MG63 (cell line): ENCODE data around the gene INF2. TPM values are rescaled to one million over a fixed set of nuclear protein-coding genes. Genes with fewer than 3 reads are reported as not detected.

Experiments
- DNase-seq: peaks from one replicate; pipeline ENCODE4 v3.0.0-alpha.2; 2020
- H3K27me3 ChIP-seq: fragments of 250-450 bp; sonication (Bioruptor Pico); 2 replicates; pipeline ENCODE4 v1.5.1; 2020; ENCODE audit warnings: mild to moderate bottlenecking, moderate library complexity
- H3K36me3 ChIP-seq: fragments of 250-450 bp; sonication (Bioruptor Pico); 2 replicates; pipeline ENCODE4 v1.5.1; 2020; ENCODE audit warnings: mild to moderate bottlenecking, moderate library complexity
- H3K4me3 ChIP-seq: fragments of 250-450 bp; sonication (Bioruptor Pico); 2 replicates; pipeline ENCODE4 v1.5.1; 2020; ENCODE audit warnings: mild to moderate bottlenecking, moderate library complexity
- H3K9me3 ChIP-seq: fragments of 250-450 bp; sonication (Bioruptor Pico); 2 replicates; pipeline ENCODE4 v1.5.1; 2020; ENCODE audit warnings: mild to moderate bottlenecking, moderate library complexity
- total RNA-seq: library from RNA; depleted of rRNA; stranded (reverse); fragments of >200 nt; shearing (Covaris generic); gene quantifications from 2 replicates; pipeline ENCODE4 v1.2.3, GENCODE V29; 2014; ENCODE audit warnings: low replicate concordance

Gene INF2
- total RNA-seq, 1 experiment from 2014 or later, result 31.4 TPM

DNA sequence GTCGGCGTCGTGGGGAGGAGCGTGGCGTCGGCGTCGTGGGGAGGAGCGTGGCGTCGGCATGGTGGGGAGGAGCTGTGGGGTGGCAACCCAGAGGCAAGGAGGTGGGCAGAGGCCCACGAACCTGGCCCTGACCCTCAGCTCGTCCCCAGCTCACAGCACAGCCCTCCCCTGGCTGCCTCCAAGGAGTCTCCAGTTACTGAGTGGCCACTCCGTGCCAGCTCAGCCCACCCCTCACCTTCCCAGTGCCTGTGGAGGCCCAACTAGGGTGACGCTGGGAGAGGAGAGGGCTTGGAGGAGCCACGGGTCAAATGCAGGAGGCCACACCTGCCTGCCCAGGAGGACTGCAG, 40.4 kb downstream of the INF2 start:
- Histone ChIP-seq H3K36me3 (no peaks in the 10 kb centered on the region), H3K4me3 (no peak overlapping the region), H3K9me3 (no peaks in the 10 kb centered on the region), H3K27me3 (no peaks in the 10 kb centered on the region)
- DNase-seq, result no peak

DNA sequence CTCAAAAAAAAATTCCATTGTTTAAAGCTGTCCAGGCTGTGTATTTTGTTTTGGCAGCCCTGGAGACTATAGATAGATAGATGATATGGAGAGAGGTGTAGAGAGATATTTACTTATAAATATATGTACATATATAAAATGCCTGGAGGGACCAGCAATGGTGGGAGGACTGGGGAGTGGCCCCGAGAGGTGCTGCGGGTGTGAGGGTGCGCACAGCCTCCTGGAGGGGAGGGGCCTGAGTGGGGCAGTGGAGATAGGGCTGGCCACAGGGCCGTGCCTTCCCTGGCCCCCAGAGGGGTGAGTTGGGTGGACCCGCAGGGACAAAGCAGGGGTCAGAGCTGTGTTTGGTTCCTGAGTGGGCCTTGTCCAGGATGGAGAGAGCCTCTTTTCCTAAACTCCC, 41.1 kb downstream of the INF2 start:
- no peaks in the 10 kb centered on the region for H3K36me3 ChIP-seq
- H3K27me3 ChIP-seq, result no peaks in the 10 kb centered on the region
- no peak overlapping the region for H3K4me3 ChIP-seq
- no peak for DNase-seq
- H3K9me3 ChIP-seq, result no peaks in the 10 kb centered on the region

DNA sequence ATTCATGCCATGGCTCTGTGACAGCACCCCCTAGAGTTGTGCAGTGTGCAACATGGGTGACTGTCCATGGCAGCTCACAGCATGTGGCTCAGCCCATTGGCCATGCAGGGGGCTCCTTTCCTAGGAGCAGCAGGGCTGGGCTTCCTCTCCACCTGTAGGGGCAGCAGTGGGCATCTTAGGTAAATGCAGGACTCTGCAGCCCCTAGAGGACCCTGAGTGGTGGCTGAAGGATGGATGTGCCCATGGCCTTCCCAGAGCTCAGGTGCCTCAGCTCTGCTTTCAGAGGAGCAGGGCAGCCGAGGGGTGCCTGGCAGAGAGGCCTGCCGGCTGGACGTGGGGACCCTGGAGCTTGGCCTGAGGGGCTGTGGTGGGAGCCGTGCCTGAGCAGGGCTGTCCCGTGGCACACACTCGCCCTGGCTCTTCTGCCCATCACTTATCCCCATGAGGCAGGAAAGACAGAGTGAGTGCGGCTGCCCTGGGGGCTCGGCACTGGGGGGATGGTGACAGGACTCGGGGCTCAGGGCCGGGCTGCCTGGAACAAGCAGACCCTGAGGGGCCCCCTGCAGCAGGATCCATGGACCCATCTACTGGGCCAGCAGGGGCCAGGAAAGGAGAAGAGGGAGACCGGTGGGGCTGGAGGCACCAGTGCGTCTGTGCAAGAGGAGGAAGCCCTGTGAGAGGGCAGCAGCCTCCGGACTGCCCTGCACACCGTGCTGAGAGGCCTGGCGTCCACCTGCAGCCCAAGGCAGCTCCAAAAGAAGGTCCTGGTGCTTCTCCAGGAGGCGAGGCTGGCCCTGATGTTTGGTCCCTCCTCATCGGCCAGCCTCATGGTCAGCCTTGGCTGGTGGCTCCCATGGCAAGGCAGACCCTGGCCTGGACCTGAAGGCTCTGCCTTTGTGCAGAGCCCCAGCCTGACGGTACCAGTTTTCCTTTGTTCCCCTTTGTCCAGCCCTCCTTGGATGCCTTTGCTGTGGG, 42.2 kb downstream of the INF2 start:
- H3K36me3 ChIP-seq, result no peaks in the 10 kb centered on the region
- no peak overlapping the region for H3K4me3 ChIP-seq
- no peaks in the 10 kb centered on the region for H3K9me3 ChIP-seq
- no peaks in the 10 kb centered on the region for H3K27me3 ChIP-seq
- no peak for DNase-seq

DNA sequence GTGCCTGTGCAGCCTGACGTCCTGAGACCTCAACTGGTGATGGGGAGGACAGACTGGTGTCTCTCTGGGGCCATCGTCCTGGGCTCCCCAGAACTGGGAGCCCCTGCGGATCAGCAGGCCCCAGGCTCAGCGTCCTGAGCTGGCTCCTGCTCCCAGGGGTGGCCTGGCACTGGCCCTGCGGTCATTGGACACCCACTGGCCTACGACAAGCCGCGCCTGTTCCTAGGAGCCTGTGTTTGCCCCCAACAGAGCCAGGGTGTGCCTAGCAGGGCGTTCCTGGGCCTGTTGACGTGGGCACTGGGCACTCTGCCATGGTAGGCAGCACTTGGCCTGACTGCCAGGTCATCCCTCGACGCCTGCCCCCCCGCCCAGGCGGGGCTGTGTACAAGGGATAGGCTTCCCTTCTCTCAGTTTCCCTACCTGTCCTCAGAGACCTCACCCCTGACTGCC, 43.0 kb downstream of the INF2 start:
- Histone ChIP-seq H3K36me3 (no peaks in the 10 kb centered on the region), H3K4me3 (no peak overlapping the region), H3K9me3 (no peaks in the 10 kb centered on the region), H3K27me3 (no peaks in the 10 kb centered on the region)
- no peak for DNase-seq

DNA sequence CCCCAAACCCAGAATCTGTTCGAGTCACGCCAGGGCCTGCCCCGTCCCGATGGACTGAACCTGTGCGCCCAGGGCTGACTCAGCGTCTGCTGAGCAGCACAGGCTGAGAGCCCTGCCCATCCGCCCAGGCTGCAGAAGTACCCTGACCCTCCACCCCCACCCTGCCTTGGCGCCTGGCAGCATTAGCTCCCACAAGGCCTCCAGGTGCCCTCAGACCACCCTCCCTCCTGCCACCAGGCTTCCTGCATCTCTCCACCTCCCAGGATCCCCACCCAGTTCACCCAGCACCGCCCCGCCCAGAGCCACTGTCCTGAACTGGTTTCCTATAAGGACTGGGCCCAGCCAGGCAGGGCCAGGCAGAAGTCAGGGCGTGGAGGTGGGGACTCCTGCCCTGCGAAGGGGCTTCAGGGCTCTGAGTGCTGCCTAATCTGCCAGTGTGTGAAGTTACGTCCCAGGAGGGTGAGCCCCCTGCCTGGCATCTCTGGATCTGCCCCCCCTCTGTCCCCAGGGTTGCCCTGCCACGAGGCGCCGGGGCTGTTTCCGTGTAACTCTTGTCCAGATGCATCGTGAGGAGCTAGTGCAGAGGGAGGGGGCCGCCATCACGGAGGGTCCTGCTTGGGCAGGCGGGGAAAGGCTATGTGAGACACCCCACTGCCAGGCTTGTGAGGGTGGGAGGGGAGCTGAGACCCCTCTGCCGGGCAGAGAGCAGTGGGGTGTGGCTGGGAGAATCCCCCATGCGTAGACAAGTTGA, 43.7 kb downstream of the INF2 start:
- H3K4me3 ChIP-seq, result no peak overlapping the region
- no peaks in the 10 kb centered on the region for H3K27me3 ChIP-seq
- DNase-seq, result no peak
- no peaks in the 10 kb centered on the region for H3K36me3 ChIP-seq
- H3K9me3 ChIP-seq, result no peaks in the 10 kb centered on the region

DNA sequence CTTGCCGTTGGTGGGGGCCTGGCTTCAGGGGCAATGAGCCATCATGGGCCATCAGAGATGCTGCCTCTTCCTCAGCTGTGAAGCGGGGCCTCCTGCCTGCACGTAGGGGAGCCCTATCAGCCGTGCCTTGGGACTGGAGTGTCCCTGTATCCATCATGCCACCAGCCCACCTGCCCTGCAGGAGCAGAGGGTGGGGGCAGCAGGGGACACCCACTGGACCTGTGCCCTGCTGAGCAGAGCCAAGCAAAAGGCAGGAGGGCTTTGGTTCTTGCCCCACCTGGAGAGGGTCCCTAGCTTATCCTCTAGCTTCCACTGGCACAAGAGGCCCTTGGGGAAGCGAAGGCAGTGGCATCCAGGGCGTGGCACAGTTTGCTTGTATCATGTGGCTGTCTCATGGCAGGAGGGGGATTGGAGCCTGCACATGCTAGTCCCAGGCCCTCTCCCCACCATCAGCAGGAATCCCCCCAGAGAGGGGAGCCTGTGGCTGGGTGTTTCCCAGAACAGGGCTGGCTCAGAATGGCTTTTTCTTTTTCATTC, 44.7 kb downstream of the INF2 start:
- Histone ChIP-seq H3K27me3 (no peaks in the 10 kb centered on the region), H3K4me3 (no peak overlapping the region), H3K36me3 (no peaks in the 10 kb centered on the region), H3K9me3 (no peaks in the 10 kb centered on the region)
- DNase-seq, result no peak

DNA sequence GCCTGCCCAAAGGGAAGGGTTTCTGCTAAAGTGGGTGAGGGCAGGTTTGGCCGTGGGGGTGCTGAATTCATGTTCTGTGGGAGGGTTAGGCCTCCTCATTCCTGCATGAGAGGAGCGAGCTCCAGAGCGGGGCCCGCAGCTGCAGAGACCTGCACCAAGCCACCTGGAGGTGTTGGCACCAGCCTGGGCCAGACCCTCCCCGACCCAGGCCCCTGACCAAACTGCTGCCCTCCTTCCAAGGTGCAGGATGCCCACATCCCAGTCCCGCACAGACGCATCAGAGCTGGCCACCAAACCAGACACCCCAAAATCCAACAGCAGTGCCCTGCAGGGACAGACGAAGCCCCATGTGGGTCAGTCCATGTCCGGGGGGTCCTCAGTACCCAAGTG, 45.2 kb downstream of the INF2 start:
- no peak overlapping the region for H3K4me3 ChIP-seq
- no peaks in the 10 kb centered on the region for H3K27me3 ChIP-seq
- no peaks in the 10 kb centered on the region for H3K9me3 ChIP-seq
- no peaks in the 10 kb centered on the region for H3K36me3 ChIP-seq
- no peak for DNase-seq

DNA sequence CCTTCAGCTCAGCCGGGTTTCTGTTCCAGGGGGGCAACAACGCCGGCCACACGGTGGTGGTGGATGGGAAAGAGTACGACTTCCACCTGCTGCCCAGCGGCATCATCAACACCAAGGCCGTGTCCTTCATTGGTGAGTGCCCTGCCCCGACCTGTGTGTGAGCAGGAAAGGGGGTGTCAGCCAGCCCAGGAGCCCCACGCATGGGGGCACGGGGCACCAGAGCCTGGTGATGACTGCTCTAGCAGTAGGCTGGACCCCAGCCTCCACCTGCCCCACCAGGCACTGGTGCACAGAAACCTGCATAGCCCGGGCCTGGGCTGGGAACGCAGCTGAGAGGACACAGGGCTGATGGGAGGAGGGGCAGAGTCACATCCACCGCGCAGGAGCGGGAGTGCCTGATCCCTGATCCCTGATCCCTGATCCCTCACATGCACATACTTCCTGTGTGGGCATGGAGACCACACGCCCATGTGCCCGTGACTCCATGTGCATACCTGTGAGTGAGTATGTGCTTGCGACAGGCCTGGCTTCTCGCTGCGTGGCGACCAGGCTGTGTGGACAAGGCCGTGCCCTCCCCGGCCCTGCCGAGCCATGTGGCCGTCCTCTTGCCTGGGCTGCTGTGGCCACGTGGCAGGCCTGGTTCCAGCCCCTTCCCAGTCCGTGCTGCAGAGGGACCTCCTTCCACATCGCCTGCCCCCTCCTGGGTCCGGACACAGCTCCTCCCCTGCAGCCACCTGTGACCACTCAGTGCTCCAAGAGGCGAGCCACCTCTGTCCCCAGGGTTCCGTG, 45.8 kb downstream of the INF2 start:
- H3K27me3 ChIP-seq, result no peaks in the 10 kb centered on the region
- DNase-seq, result no peak
- H3K9me3 ChIP-seq, result no peaks in the 10 kb centered on the region
- no peaks in the 10 kb centered on the region for H3K36me3 ChIP-seq
- no peak overlapping the region for H3K4me3 ChIP-seq

DNA sequence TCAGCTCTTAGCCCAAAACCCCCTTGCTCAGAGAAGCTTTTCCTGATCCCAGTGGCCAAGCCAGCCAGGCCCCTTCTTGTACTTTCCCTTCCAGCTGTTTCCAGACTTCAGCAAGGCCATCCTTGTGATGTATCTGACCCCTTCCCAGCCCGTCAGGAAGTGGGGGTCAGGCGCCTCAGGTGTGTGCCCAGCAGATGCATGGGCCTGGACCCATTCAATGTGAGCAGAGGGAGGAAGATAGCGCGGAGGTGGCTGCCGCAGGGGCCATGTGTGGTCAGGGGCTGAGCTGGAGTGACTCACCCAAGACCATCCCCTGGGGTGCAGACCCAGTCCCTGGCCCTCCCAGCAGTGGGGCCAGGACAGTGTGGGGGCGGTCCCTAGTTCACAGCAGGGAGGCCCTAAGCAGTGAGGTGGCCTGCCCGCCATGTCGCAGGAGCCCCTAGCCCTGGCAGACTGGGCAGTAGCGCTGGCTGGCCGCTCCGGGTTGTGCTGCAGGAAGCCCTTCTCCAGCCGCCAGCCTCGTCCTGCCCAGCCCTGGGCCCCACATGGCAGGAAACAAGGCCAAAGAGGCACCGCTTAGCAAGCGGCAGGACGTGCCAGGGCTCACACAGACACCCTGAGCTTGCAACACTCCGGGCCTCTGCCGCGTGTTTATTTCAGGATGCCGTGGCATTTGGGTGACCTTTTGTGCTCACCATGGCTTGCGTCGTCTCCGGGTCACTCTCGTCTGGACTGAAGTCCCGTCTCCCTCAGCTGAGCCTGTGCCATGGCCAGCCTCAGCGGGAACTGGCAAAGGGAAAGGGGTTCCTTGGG, 46.6 kb downstream of the INF2 start:
- H3K4me3 ChIP-seq, result no peak overlapping the region
- no peaks in the 10 kb centered on the region for H3K9me3 ChIP-seq
- no peaks in the 10 kb centered on the region for H3K27me3 ChIP-seq
- no peak for DNase-seq
- no peaks in the 10 kb centered on the region for H3K36me3 ChIP-seq

DNA sequence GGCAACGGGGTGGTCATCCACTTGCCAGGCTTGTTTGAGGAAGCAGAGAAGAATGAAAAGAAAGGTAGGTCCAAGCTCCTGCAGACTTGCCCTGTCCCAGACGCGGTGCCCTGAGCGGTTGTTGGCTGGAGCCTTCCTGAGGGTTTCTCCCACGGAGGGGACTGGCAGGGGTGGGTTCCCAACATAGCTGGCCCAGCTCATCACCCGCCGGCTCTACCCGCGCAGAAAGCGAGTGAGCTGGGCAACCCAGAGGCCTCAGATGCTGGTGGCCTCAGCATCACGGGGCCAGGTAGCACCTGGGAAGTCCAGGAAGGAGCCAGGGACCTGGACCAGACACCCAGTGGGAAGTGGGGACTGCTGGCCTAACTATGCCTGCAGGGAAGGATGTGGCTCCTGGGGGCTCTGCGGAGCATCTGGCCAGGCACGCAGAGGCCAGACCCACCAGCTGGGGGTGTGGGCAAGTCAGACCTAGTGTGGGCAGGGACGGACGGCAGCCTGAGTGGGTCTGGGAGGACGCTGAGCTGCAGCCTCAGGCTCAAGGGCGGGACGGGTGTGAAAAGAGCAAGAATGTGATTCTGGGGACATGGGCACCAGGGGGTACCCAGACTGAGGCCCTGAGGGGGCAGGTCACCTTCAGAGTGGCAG, 49.1 kb downstream of the INF2 start:
- H3K36me3 ChIP-seq, result no peaks in the 10 kb centered on the region
- H3K4me3 ChIP-seq, result no peak overlapping the region
- no peak for DNase-seq
- H3K27me3 ChIP-seq, result no peaks in the 10 kb centered on the region
- no peaks in the 10 kb centered on the region for H3K9me3 ChIP-seq

DNA sequence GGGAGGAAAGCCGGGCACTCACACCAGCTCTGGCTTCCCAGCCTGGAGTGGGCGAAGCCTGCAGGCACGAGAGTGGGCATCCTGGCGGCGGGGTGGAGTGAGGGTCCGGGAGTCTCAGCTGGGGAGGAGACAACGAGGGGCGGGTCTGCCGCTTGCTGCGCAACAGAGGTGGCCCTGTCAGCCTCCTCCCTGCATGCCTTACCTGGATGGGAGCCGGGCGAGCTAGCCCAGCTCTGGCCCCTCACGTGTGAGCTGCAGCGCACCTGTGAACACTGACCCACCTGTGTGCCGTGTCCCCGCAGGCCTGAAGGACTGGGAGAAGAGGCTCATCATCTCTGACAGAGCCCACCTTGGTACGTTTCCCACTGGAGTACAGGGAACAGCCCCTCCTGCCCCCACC, 49.6 kb downstream of the INF2 start:
- Histone ChIP-seq H3K4me3 (no peak overlapping the region), H3K9me3 (no peaks in the 10 kb centered on the region), H3K36me3 (no peaks in the 10 kb centered on the region), H3K27me3 (no peaks in the 10 kb centered on the region)
- DNase-seq, result no peak

DNA sequence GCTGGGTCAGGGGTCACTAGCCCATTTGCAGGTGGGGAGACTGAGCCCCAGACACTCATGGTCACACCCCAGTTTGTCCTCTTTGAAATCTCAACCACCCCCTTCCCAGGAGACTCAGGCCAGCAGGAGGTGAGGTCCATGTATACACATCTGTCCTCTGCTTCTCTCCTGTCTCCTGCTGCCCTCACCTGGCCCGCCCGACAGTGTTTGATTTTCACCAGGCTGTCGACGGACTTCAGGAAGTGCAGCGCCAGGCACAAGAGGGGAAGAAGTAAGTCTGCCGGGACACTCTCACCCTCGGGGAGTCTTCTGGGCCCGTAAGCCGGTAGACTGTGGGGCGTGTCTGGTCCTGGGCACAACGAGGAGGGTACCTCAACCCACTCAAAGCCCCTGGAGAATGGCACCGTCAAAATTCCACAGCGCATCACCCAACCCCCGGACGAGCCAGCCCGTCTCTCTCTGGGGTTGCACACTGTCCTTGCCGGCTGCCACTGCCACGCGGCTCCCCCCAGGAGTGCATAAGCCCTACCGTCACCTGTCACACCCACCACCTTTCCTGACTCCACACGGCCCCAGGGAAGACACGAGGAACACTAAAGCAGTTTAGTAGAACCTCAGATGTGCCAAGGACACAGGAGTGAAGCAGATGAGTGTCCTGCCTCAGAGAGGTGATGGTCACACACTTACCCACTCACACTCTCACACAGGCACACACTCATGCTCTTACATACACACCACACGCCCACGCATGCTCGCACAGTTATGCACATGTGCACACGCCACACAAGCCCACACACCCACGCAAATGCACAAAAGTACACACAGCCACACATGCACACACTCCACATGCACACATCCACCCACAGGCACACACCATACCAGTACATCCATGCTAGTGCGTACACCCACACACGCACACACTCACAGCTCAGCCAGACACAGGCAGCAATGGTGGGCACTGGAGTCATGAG, 50.4 kb downstream of the INF2 start:
- no peak overlapping the region for H3K4me3 ChIP-seq
- no peaks in the 10 kb centered on the region for H3K27me3 ChIP-seq
- no peak for DNase-seq
- H3K9me3 ChIP-seq, result no peaks in the 10 kb centered on the region
- H3K36me3 ChIP-seq, result no peaks in the 10 kb centered on the region

DNA sequence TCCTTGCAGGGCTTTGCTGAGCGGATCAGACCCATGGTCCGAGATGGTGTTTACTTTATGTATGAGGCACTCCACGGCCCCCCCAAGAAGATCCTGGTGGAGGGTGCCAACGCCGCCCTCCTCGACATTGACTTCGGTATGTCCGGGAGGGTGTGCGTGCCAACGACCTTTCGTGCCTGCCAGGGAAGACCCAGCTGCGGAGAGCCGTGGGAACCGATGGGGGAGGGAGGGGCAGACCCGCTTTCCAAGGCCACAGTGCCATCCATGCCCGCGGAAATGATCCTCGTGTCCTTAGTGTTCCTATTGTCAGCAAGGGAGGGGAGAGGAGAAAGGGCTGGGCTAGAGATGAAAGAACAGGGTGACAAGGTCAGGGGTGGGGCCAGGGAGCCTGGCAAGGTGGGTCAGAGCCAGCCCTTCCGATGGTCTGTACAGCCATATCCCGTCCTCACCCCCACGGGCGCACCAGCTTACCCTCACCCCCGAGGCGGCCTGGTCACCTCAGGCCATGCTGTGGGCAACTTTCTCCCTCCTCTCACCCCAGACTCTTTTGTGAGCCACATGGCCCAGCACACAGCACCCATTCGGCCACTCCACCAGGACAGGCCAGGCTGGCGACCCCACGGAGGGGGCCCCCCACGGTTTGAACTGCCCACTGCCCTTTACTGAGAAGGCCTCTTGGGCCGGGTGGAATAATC, 51.8 kb downstream of the INF2 start:
- Histone ChIP-seq H3K36me3 (no peaks in the 10 kb centered on the region), H3K9me3 (no peaks in the 10 kb centered on the region), H3K27me3 (no peaks in the 10 kb centered on the region), H3K4me3 (no peak overlapping the region)
- DNase-seq, result no peak

DNA sequence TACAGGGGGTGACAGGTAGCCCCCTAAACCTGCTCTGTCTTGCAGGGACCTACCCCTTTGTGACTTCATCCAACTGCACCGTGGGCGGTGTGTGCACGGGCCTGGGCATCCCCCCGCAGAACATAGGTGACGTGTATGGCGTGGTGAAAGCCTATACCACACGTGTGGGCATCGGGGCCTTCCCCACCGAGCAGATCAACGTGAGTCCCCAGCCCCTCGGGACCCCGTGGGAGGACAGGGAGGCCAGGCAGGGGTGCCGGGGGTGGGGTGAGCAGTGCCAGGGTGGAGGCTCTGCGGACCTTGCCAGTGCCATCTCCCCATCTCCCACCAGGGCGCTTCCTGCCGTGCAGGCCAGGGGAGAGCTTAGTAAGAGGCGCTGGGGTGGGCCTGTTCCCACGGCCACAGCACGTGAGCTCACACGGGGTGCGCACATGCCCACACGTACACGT, 52.4 kb downstream of the INF2 start:
- no peaks in the 10 kb centered on the region for H3K9me3 ChIP-seq
- no peak overlapping the region for H3K4me3 ChIP-seq
- no peaks in the 10 kb centered on the region for H3K27me3 ChIP-seq
- no peak for DNase-seq
- H3K36me3 ChIP-seq, result no peaks in the 10 kb centered on the region
